SU-DHL-6 (cell line): ENCODE measurements around the gene SLC9A9.

Experiments used
- CTCF ChIP-seq: fragments of 200-600 bp; sonication (generic); IDR thresholded peaks from one replicate; pipeline ENCODE4 v1.5.1; 2017; ENCODE audit warnings: antibody characterized with exemption, mild to moderate bottlenecking, low read length, moderate library complexity; ENCODE audit not compliant: insufficient read depth, poor library complexity, severe bottlenecking
- EZH2phosphoT487 ChIP-seq: fragments of 200-600 bp; sonication (generic), shearing (Covaris generic); conservative IDR thresholded peaks from 2 replicates; pipeline ENCODE4 v1.6.1; 2018; ENCODE audit warnings: mild to moderate bottlenecking, antibody characterized with exemption, low read length, moderate library complexity, mixed read lengths

- TF ChIP-seq CTCF (no peak), EZH2phosphoT487 (no peak)
Measured at GRCh38 chr3:143360244-143360643, 488.0 kb downstream of the SLC9A9 start.
